NOMO-1 (cell line): ENCODE data around the gene NR2E1.

ENCODE experiments used
- DNase-seq, 2 experiments: peaks; one replicate each; lab custom pipeline; 2025; ENCODE audit not compliant: unreplicated experiment in 2 of 2; lab: John Stamatoyannopoulos, UW

The NR2E1 gene

GRCh38 chr6:108203189-108204112 lies 37.6 kb downstream of the NR2E1 start:
- DNase-seq, result no peak

- DNase-seq, result no peak
Measured at GRCh38 chr6:108207013-108207412, 41.2 kb downstream of the NR2E1 start.

GRCh38 chr6:108209738-108210137 lies 43.9 kb downstream of the NR2E1 start:
- no peak for DNase-seq

- DNase-seq, result no peak
Measured at GRCh38 chr6:108210556-108210955, 44.7 kb downstream of the NR2E1 start.

- no peak for DNase-seq
Measured at GRCh38 chr6:108211671-108212070, 45.8 kb downstream of the NR2E1 start.

- no peak for DNase-seq
Measured at GRCh38 chr6:108222064-108222463, 56.2 kb downstream of the NR2E1 start.

- peak; percentile 20 to 57 for DNase-seq
Measured at GRCh38 chr6:108222504-108222903, 56.7 kb downstream of the NR2E1 start.

- no peak for DNase-seq
Measured at GRCh38 chr6:108227290-108227689, 61.5 kb downstream of the NR2E1 start.

- no peak for DNase-seq
Measured at GRCh38 chr6:108228416-108228815, 62.6 kb downstream of the NR2E1 start.

GRCh38 chr6:108235127-108235526 lies 69.3 kb downstream of the NR2E1 start:
- no peak for DNase-seq

- DNase-seq, result no peak
Measured at GRCh38 chr6:108236791-108237190, 71.0 kb downstream of the NR2E1 start.

GRCh38 chr6:108238322-108238721 lies 72.5 kb downstream of the NR2E1 start:
- no peak for DNase-seq
